AG09319 (cell line): ENCODE measurements around the gene BRD2.

ENCODE experiments used
- DNase-seq: peaks from one replicate; pipeline ENCODE4 v3.0.0-alpha.2; 2010; ENCODE audit warnings: low read depth; ENCODE audit errors: extremely low read depth
- CTCF ChIP-seq: IDR thresholded peaks from 2 replicates; pipeline ENCODE4 v1.5.1; 2011; ENCODE audit warnings: low read depth, mild to moderate bottlenecking, inconsistent platforms, low read length, moderate library complexity

Gene BRD2

GRCh38 chr6:32974016-32974333 is 5.6 kb downstream of the BRD2 start:
- TF ChIP-seq CTCF, result no peak
- no peak for DNase-seq

GRCh38 chr6:32974541-32975308 is 6.3 kb downstream of the BRD2 start:
- DNase-seq, result no peak
- TF ChIP-seq CTCF, result no peak

GRCh38 chr6:32975886-32976285 is 7.5 kb downstream of the BRD2 start:
- no peak for TF ChIP-seq CTCF
- no peak for DNase-seq

- no peak for TF ChIP-seq CTCF
- no peak for DNase-seq
Measured at GRCh38 chr6:32976334-32977069, 8.1 kb downstream of the BRD2 start.

- no peak for TF ChIP-seq CTCF
- DNase-seq, result no peak
Measured at GRCh38 chr6:32977272-32977952, 9.0 kb downstream of the BRD2 start.

GRCh38 chr6:32977953-32978324 is 9.5 kb downstream of the BRD2 start:
- DNase-seq, result no peak

More at GRCh38 chr6:32977953-32978324, 9.5 kb downstream of the BRD2 start:
- TF ChIP-seq CTCF, result no peak
